ENCODE measurements around the gene IMMP2L. TPM values are rescaled to one million over a fixed set of nuclear protein-coding genes. Genes with fewer than 3 reads are reported as not detected.

IMMP2L gene
- total and polyA plus RNA-seq, 4 donors: 7.3 to 21.1 (median 12.4) TPM

GRCh38 chr7:111495173-111495810 lies 67.0 kb downstream of the IMMP2L start:
- no peak overlapping the region for H3K9ac ChIP-seq (ENCODE audit: low read depth in 1 of 2, low read length in 2 of 2)
- H3K36me3 ChIP-seq (ENCODE audit: control insufficient read depth in 4 of 4, insufficient read depth in 3 of 4, low read depth in 1 of 4, low read length in 3 of 4): no peaks in the 10 kb centered on the region
- H3K27ac ChIP-seq (ENCODE audit: low read depth in 1 of 2, low read length in 2 of 2): no peak overlapping the region
- no peaks in the 10 kb centered on the region for H3K27me3 ChIP-seq (ENCODE audit: control insufficient read depth in 4 of 4, insufficient read depth in 4 of 4, low read length in 3 of 4)
- 79% methylated on average over 2 of the region's 2 CpGs for WGBS
- no peak for DNase-seq (ENCODE audit: low spot score)
- H3K9me3 ChIP-seq (ENCODE audit: control insufficient read depth in 4 of 4, low read length in 3 of 4): no peaks in the 10 kb centered on the region
- H3K4me1 ChIP-seq (ENCODE audit: control insufficient read depth in 4 of 4, insufficient read depth in 4 of 4, low read length in 3 of 4): no peaks in the 10 kb centered on the region
- H3K4me3 ChIP-seq (ENCODE audit: low read depth in 1 of 3, low read length in 3 of 3): no peak overlapping the region
- TF ChIP-seq CTCF (IDR thresholded peaks at IDR 0.05; ENCODE audit: low read depth, low read length, missing input control) (no peak), ZBTB33 (IDR thresholded peaks at IDR 0.05) (no peak), JUND (IDR thresholded peaks at IDR 0.05) (no peak), YY1 (IDR thresholded peaks at IDR 0.05) (no peak), HNF4G (IDR thresholded peaks at IDR 0.05) (no peak), GABPA (IDR thresholded peaks at IDR 0.05 in 1 of 2, conservative IDR thresholded peaks at IDR 0.05 in 1 of 2) (no peak), ATF3 (IDR thresholded peaks at IDR 0.05) (no peak), MAX (IDR thresholded peaks at IDR 0.05) (no peak), NR2F2 (IDR thresholded peaks at IDR 0.05) (no peak), RAD21 (IDR thresholded peaks at IDR 0.05) (no peak), TAF1 (conservative IDR thresholded peaks at IDR 0.05) (no peak), EGR1 (IDR thresholded peaks at IDR 0.05; ENCODE audit: low read depth in 2 of 2) (no peak), REST (IDR thresholded peaks at IDR 0.05) (no peak), SP1 (IDR thresholded peaks at IDR 0.05) (no peak), FOXA1 (IDR thresholded peaks at IDR 0.05) (no peak), RXRA (IDR thresholded peaks at IDR 0.05) (no peak), HNF4A (conservative IDR thresholded peaks at IDR 0.05) (no peak)

Data from liver (tissue), 9 donors.